ENCODE results near the gene IFT74.

IFT74 gene

DNA sequence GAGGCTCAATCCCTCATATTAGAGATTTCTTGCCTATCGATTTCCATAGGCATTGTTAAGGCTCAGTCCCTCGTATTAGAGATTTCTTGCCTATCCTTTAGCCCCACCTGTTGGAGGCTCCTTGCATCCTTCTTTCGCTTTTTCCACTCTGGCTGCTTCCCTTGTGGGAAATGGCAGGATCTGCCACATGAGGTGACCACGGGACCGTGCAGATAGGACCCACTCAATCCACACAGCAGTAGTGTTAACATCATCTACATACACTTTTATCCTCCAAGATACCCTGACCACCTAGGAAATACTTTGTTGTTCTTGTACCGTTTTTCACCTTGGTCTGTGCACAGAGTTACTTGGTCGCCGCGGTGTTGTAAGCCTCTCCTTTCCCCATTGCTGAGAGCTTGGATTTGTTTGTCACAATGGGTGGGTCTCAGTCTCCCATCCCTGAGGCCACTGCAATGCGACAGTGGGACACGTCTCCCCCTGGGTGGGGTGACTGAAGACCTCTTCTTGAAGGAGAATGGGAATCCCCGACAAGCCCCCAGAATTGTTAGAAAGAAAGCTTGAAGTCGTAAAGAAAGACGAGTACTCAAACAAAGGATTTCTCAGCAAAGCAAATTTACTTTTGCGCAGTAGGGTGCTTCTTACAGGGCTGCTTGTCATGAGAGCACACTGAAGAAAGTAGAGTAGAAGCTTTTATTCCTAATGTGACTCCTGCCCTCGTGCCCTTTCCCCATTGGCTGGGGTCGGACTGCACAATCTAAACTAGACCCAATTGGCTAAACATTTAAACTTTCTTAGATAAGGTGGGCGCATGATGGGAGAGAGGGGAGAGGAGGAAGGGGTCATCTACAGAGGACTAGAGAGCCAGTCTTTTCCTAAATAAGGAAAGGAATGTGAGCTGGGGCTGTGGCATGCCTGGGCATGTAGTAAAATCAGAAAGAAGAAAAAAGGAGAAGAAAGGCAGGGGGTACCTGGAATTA lies 19.8 kb downstream of the IFT74 start:
- no peak for DNase-seq

GRCh38 chr9:26983340-26983739 lies 27.1 kb downstream of the IFT74 start:
- DNase-seq: no peak

DNA sequence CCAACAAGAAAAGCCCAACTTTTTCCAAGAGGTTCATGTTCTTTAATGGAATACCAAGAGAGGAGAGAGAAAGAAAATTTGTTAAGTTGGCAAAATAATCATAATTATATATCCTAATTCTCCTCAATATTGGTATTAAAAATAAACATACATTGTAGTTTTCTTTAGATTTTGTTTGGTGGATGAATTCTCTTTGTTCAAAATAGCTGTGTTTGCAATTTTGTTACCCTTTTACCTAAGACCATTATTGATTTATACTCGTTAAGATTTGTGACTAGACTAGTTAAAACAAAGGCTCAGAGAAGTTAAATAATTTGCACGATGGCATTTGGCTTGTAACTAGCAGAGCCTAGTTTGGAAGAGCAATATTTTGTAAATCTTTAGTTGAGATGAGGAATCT lies 39.6 kb downstream of the IFT74 start:
- no peak for DNase-seq

DNA sequence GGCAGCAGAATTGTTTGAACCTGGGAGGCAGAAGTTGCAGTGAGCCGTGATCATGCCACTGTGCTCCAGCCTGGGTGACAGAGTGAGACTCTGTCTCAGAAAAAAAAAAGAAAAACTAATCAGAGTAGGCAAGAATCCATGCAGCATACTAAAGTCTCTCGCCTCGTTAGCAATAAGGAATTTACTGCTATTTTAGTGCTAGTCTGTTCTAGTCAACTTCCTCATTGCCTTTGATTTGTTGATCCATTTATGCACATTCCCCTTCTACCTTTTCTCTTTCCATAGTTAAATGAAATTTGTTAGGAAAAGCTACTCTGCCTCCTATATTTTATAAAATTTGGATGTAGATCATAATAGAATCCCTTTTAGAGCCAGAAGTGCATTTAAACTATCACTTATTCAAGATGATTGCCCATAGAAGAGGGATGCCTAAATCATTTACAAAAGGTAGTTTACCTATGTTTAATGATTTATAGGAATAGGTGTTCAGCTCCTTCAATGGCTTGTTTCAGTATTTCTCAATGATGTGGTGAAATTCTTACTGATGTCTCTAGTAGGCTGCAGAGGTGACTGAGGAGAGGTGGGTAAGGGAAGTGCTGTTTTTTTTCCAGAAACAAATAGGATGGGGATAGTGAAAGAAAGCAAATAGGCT lies 47.3 kb downstream of the IFT74 start:
- DNase-seq: no peak

GRCh38 chr9:27005491-27005890 lies 49.3 kb downstream of the IFT74 start, which contains the start of gene LRRC19:
TSS of gene LRRC19 (minus strand) at chr9:27005672. CDS start at chr9:26999694, 5,978 bp downstream.
- no peak for DNase-seq

DNA sequence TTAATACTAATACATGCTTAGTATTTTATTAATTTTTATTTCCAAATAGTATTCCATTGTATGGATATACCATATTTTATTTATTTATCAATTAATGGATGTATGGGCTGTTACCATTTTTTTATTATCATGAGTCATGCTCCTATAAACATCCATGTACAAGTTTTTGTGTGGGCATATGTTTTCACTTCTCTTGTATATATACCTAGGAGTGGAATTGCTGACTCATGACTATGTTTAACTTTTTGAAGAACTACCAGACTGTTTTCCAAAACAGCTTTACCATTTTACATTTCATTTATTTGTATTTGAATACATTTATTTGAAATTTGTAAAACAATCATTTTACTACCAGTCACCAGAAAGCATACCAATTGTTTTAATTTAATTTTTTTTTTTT lies 63.4 kb downstream of the IFT74 start:
- DNase-seq: no peak

DNA sequence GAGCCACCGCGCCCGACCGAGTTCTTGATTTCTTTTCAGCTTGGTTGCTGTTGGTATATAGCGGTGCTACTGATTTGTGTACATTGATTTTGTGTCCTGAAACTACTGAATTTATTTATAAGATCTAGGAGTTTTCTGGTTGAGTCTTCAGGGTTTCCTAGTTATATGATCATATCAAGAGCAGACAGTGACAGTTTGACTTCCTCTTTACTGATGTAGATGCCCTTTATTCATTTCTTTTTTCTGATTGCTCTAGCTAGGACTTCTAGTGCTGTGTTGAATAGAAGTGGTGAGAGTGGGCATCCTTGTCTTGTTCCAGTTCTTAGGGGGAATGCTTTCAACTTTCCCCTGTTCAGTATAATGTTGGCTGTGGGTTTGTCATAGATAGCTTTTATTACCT lies 66.7 kb downstream of the IFT74 start:
- DNase-seq: no peak

DNA sequence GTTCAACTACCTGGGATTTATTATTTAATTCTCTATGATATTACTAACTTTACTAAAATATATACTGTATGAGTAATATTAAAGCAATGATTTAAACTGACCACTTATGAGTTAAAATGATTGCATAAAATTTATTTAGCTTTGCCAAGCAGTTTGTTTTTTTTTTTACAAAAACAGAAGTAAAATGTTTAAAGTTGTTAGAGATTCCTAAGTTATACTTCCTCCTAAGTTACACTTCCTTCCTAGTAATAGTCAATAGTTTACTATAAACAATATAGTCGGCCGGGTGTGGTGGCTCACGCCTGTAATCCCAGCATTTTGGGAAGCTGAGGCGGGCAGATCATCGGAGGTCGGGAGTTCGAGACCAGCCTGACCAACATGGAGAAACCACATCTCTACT lies 73.0 kb downstream of the IFT74 start:
- DNase-seq: no peak

- DNase-seq: peak; percentile 62
Measured at GRCh38 chr9:27033815-27034403, 77.7 kb downstream of the IFT74 start.

- no peak for DNase-seq
Measured at GRCh38 chr9:27037499-27037898, 81.3 kb downstream of the IFT74 start.

DNA sequence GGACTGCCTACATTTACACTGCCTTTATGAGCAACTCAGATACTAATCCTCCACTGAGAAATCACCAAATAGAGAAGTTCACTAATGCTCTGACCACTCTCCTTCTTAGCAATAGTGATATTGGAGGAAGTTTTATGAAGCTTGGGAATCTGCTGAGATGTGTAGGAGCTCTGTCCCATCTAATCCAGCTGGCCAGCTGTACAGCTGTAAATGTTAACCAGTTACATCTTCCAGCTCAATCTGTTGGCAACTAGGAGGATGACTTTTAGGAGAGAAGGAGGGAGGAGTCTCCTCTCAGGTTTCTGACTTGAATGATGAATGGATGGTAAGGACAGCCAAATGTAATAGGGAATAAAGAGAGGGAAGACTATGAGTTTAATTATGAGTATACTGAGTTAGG lies 85.5 kb downstream of the IFT74 start:
- DNase-seq: no peak

DNA sequence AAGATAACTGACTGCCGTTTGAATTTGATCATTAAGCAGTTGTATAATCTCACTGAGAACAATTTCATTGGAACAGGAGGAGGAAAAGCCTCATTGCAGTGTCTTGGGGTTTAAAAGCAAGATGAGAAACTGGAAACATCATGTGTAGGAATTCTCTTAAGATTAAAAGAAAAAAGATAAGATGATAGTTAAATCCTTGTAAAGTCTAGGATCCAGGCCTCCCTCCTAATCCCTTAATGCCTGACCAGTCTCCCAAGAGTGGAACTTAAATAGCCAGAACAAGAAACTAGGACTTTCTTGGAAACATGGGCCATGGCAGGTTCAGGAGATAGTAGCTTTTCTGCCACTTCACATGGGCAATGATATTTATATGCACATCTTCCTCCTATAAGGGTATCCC lies 86.3 kb downstream of the IFT74 start:
- DNase-seq: no peak

GRCh38 chr9:27043176-27043575 lies 87.0 kb downstream of the IFT74 start:
- DNase-seq: no peak

GRCh38 chr9:27047136-27047535 lies 90.9 kb downstream of the IFT74 start:
- DNase-seq: no peak

DNA sequence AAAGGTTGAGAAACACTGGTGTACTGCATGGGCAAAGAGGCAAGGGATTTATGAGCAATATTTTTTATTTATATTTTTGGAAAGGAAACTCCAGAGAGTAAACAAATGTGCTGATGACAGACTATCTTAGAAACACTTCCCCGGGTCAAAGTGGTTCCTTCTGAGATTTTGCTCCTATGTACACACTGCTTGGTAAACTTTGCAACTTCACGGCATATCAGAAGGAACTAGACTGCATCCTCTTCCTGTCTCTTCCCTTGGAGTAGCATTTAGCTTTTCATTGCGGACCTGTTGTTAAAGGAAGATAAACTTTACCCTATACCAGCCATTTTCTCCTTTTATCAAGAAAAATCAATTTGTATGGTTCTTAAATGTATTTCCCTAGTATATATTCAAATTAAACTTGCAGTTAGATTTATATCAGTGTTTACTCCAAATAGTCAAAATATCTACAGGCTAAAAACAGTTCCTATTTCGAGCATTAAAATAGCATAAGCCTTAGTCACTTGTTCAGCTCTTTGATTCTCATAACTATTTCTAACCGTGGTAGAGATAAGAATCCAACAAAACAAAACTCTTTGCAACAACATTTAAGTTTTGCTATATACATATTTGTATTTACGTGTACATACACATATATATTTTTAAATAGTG lies 97.3 kb downstream of the IFT74 start:
- no peak for DNase-seq

DNA sequence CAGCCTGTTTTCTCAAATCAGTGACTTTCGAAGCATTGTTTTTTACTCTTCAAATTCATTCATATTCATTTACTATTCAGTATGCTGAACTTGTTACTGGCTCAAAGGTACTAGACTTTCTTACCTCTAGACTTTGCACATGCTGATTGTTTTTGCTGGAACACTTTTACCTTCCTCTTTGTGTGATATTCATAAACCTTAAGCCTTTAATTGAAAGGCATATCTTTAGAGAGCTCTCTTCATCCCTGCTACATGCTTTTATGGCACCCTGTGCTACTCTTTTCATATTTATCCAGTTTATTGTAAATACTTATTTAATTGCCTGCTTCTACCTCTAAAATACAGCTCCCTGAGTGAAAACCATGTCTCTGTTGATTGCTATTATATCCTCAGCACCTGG lies 97.9 kb downstream of the IFT74 start:
- no peak for DNase-seq

GRCh38 chr9:27054841-27055240 lies 98.6 kb downstream of the IFT74 start:
- no peak for DNase-seq

GRCh38 chr9:27059412-27059811 lies 103.2 kb downstream of the IFT74 start:
- DNase-seq: no peak

GRCh38 chr9:27059907-27060306 lies 103.7 kb downstream of the IFT74 start:
- DNase-seq: no peak

- no peak for DNase-seq
Measured at GRCh38 chr9:27065288-27065687, 109.1 kb downstream of the IFT74 start.

DNA sequence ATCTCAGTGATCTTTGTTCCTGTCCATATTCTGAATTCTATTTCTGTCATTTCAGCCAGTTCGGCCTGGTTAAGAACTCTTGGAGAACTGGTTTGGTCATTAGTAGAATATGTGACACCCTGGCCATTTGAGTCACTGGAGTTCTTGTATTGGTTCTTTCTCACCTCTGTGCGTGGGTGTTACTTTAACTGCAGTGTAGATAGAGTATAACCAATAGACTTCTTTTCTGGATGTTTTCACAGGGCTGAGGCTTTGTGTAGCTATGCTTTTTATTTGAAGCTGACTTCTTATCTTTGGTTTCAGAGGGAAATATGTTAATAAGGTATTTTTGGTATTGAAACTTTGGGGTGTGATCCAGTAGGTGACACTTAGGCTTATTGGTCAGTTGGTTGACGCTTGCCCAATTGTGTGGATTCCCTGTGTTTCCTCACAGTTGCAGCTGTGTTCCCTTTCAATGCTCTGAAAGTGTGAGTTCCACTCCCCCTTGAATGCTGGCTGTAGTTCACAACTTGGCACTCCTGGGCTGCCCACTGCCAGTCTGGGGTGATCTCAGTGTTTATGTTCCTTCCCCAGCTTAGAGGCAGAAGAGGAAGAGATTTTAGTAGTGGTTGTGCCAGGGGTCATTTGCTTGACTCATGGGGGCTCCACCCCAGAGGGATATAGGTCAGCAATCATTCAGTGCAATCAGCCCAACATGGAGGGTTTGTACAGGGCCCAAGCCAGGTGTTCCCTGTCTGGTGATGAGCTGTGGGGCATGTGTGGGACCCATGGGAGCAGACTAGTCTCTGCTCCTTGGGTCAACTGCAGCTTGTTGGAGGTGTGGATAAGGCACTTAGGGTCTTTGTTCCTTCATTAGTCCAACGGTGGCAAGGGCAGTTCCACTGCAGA lies 117.9 kb downstream of the IFT74 start:
- DNase-seq: no peak

- DNase-seq: no peak
Measured at GRCh38 chr9:27078685-27079084, 122.5 kb downstream of the IFT74 start.

All from NCI-H1694 (cell line).